H1 (cell line): ENCODE results near the gene ITIH6. TPM values are rescaled to one million over a fixed set of nuclear protein-coding genes. Genes with fewer than 3 reads are reported as not detected.

Source experiments
- CTCF ChIA-PET: fragments of 300-600 bp; sonication (Branson Sonifier 250); formaldehyde crosslinking; loops from one replicate; lab custom pipeline; 2021; ENCODE audit not compliant: partially characterized antibody; lab: Charles Lee
- POLR2A ChIA-PET: fragments of 300-600 bp; sonication (Branson Sonifier 250); formaldehyde crosslinking; loops from one replicate; lab custom pipeline; 2021; ENCODE audit warnings: inconsistent platforms; ENCODE audit not compliant: partially characterized antibody; lab: Charles Lee
- DNase-seq, 2 experiments: peaks; one replicate each; pipeline versions ENCODE4 v3.0.0 to v3.0.0-alpha.2; 2010 to 2022; ENCODE audit warnings: low spot score in 2 of 2, low read depth in 1 of 2, mixed read lengths in 1 of 2
- FAIRE-seq: peaks from 2 replicates; lab custom pipeline; 2011; peaks lifted over from hg19 to GRCh38; lab: Jason Lieb, UNC
- H2AFZ ChIP-seq: 2 replicates; pipeline ENCODE4 v1.8.1; 2012; ENCODE audit warnings: low read length, inconsistent platforms
- H2AK5ac ChIP-seq: 2 replicates; pipeline ENCODE4 v1.6.1; 2013; ENCODE audit warnings: low read depth, low read length
- H2BK120ac ChIP-seq: replicated peaks from 2 replicates; pipeline ENCODE3; 2013; ENCODE audit warnings: low read depth, low read length, inconsistent platforms
- H2BK12ac ChIP-seq: 2 replicates; pipeline ENCODE4 v1.6.1; 2013; ENCODE audit warnings: low read depth, low read length
- H2BK15ac ChIP-seq: 2 replicates; pipeline ENCODE4 v1.6.1; 2013; ENCODE audit warnings: low read length
- H2BK20ac ChIP-seq: 2 replicates; pipeline ENCODE4 v1.6.1; 2013; ENCODE audit warnings: low read length
- H2BK5ac ChIP-seq: 2 replicates; pipeline ENCODE4 v1.6.1; 2013; ENCODE audit warnings: low read depth, low read length
- H3K14ac ChIP-seq: 2 replicates; pipeline ENCODE4 v1.6.1; 2013; ENCODE audit warnings: inconsistent platforms; ENCODE audit not compliant: insufficient read length
- H3K18ac ChIP-seq: 2 replicates; pipeline ENCODE4 v1.6.1; 2013; ENCODE audit warnings: low read length; ENCODE audit errors: extremely low read depth
- H3K23ac ChIP-seq: 2 replicates; pipeline ENCODE4 v1.6.1; 2013; ENCODE audit warnings: inconsistent platforms; ENCODE audit not compliant: insufficient read length
- H3K23me2 ChIP-seq: 2 replicates; pipeline ENCODE4 v1.6.1; 2013; ENCODE audit warnings: low read depth, low read length
- H3K27ac ChIP-seq: 2 replicates; pipeline ENCODE4 v1.6.1; 2011; ENCODE audit warnings: low read depth, low read length, inconsistent platforms
- H3K27me3 ChIP-seq, 4 experiments: replicated peaks in 1 of 4; 1 replicate in 1 of 4; 2 replicates in 3 of 4; pipeline versions ENCODE4 v1.6.1 to v1.8.1; 2011 to 2013; ENCODE audit warnings: low read length in 3 of 4, mild to moderate bottlenecking in 3 of 4, inconsistent platforms in 2 of 4, mixed read lengths in 2 of 4, moderate library complexity in 1 of 4; ENCODE audit not compliant: control insufficient read depth in 3 of 4, insufficient read depth in 3 of 4; ENCODE audit errors: extremely low read depth in 1 of 4
- H3K36me3 ChIP-seq, 4 experiments: 2 replicates each; pipeline versions ENCODE4 v1.6.1 to v1.8.1; 2011 to 2013; ENCODE audit warnings: mild to moderate bottlenecking in 4 of 4, low read length in 3 of 4, moderate library complexity in 2 of 4, control low read depth in 1 of 4, inconsistent platforms in 1 of 4; ENCODE audit not compliant: insufficient read depth in 4 of 4, control insufficient read depth in 2 of 4
- H3K4ac ChIP-seq: replicated peaks from 2 replicates; pipeline ENCODE3; 2013; ENCODE audit warnings: low read length, low read depth, mixed read lengths, inconsistent platforms; ENCODE audit not compliant: insufficient read length
- H3K4me1 ChIP-seq, 4 experiments: replicated peaks in 1 of 4; 1 replicate in 1 of 4; 2 replicates in 3 of 4; pipeline versions ENCODE4 v1.6.1 to v1.8.1; 2011 to 2013; ENCODE audit warnings: low read length in 3 of 4, inconsistent platforms in 2 of 4, mixed read lengths in 1 of 4; ENCODE audit not compliant: insufficient read depth in 4 of 4, control insufficient read depth in 3 of 4
- H3K4me2 ChIP-seq, 2 experiments: 2 replicates each; pipeline versions ENCODE4 v1.6.1 to v1.8.1; 2011 to 2013; ENCODE audit warnings: low read depth in 2 of 2, low read length in 2 of 2, control low read depth in 1 of 2, inconsistent platforms in 1 of 2, mild to moderate bottlenecking in 1 of 2; ENCODE audit not compliant: insufficient read depth in 1 of 2
- H3K4me3 ChIP-seq, 4 experiments: fragments of 200-600, 300-600 bp in 1 of 4; sonication (generic), shearing (Covaris generic), sonication (Bioruptor Twin) in 1 of 4; 2 replicates each; pipeline versions ENCODE4 v1.5.1 to v1.8.1; 2011 to 2016; ENCODE audit warnings: low read length in 4 of 4, low read depth in 3 of 4, control low read depth in 2 of 4, inconsistent platforms in 2 of 4, mild to moderate bottlenecking in 2 of 4, mixed read lengths in 1 of 4, moderate library complexity in 1 of 4; ENCODE audit not compliant: insufficient read depth in 2 of 4; ENCODE audit errors: extremely low read depth in 1 of 4
- H3K56ac ChIP-seq: replicated peaks from 2 replicates; pipeline ENCODE3; 2013; ENCODE audit warnings: low read depth, mild to moderate bottlenecking, mixed read lengths, low read length, inconsistent platforms; ENCODE audit not compliant: insufficient read length
- H3K79me1 ChIP-seq: 2 replicates; pipeline ENCODE4 v1.6.1; 2013; ENCODE audit warnings: low read depth, low read length, control low read depth
- H3K79me2 ChIP-seq, 2 experiments: 2 replicates each; pipeline versions ENCODE4 v1.6.1 to v1.8.1; 2012 to 2013; ENCODE audit warnings: low read length in 2 of 2, mild to moderate bottlenecking in 2 of 2, inconsistent platforms in 1 of 2; ENCODE audit not compliant: insufficient read depth in 2 of 2, control insufficient read depth in 1 of 2
- H3K9ac ChIP-seq, 4 experiments: replicated peaks in 1 of 4; 1 replicate in 1 of 4; 2 replicates in 3 of 4; pipeline versions ENCODE4 v1.6.1 to v1.8.1; 2011 to 2013; ENCODE audit warnings: low read depth in 3 of 4, low read length in 3 of 4, control low read depth in 2 of 4, mild to moderate bottlenecking in 2 of 4, moderate library complexity in 2 of 4, inconsistent platforms in 1 of 4; ENCODE audit errors: extremely low read depth in 1 of 4
- H3K9me3 ChIP-seq, 2 experiments: 2 replicates each; pipeline versions ENCODE4 v1.6.1 to v1.8.1; 2012 to 2013; ENCODE audit warnings: mild to moderate bottlenecking in 2 of 2, moderate library complexity in 2 of 2, control low read depth in 1 of 2, inconsistent platforms in 1 of 2, low read depth in 1 of 2, low read length in 1 of 2, mixed read lengths in 1 of 2; ENCODE audit not compliant: insufficient read depth in 2 of 2
- H4K20me1 ChIP-seq, 2 experiments: replicated peaks in 1 of 2; 2 replicates each; pipeline versions ENCODE3 to v1.8.1; 2011 to 2013; ENCODE audit warnings: inconsistent platforms in 2 of 2, low read length in 2 of 2, mild to moderate bottlenecking in 1 of 2; ENCODE audit not compliant: insufficient read depth in 2 of 2, control insufficient read depth in 1 of 2
- H4K5ac ChIP-seq: 2 replicates; pipeline ENCODE4 v1.6.1; 2013; ENCODE audit warnings: low read length, low read depth, mixed read lengths, inconsistent platforms; ENCODE audit not compliant: insufficient read length
- H4K8ac ChIP-seq: 2 replicates; pipeline ENCODE4 v1.8.0; 2013; ENCODE audit warnings: mild to moderate bottlenecking, moderate library complexity, low read length, inconsistent platforms; ENCODE audit not compliant: insufficient read depth; ENCODE audit errors: extremely low read depth
- H4K91ac ChIP-seq: replicated peaks from 2 replicates; pipeline ENCODE3; 2013; ENCODE audit warnings: low read length, mixed read lengths, inconsistent platforms; ENCODE audit not compliant: insufficient read length
- CBX5 ChIP-seq: fragments of 300-800, 300-1000 bp; sonication (generic); IDR thresholded peaks from 2 replicates; pipeline ENCODE4 v1.7.1; 2016; ENCODE audit warnings: antibody characterized with exemption, low read length, low read depth
- CBX8 ChIP-seq: fragments of 300-800, 300-1000 bp; sonication (generic); IDR thresholded peaks from 2 replicates; pipeline ENCODE4 v1.7.1; 2016; ENCODE audit warnings: low read depth, low read length, borderline replicate concordance
- CEBPB ChIP-seq: IDR thresholded peaks from 2 replicates; pipeline ENCODE4 v1.6.1; 2012; ENCODE audit warnings: low read depth, low read length
- HDAC2 ChIP-seq, 2 experiments: fragments of 300-600 bp in 1 of 2; sonication (generic) in 1 of 2; IDR thresholded peaks; 2 replicates each; pipeline ENCODE4 v1.6.1; 2011 to 2012; ENCODE audit warnings: low read depth in 2 of 2, low read length in 2 of 2, mild to moderate bottlenecking in 2 of 2, moderate library complexity in 2 of 2, borderline replicate concordance in 1 of 2, inconsistent platforms in 1 of 2
- HDAC6 ChIP-seq: IDR thresholded peaks from one replicate; pipeline ENCODE4 v1.7.1; 2012; ENCODE audit warnings: low read depth, mild to moderate bottlenecking, inconsistent platforms, low read length, moderate library complexity
- NANOG ChIP-seq: IDR thresholded peaks from 2 replicates; pipeline ENCODE4 v1.6.1; 2011; ENCODE audit warnings: low read length, low read depth, mild to moderate bottlenecking, inconsistent platforms; ENCODE audit not compliant: insufficient read depth, poor library complexity, severe bottlenecking
- NRF1 ChIP-seq: IDR thresholded peaks from 2 replicates; pipeline ENCODE4 v1.6.1; 2011; ENCODE audit warnings: mild to moderate bottlenecking, low read depth, low read length, improper control_type of control experiment
- RFX5 ChIP-seq: IDR thresholded peaks from 2 replicates; pipeline ENCODE4 v1.6.1; 2011; ENCODE audit warnings: low read depth, low read length, improper control_type of control experiment, borderline replicate concordance
- SIRT6 ChIP-seq: IDR thresholded peaks from one replicate; pipeline ENCODE4 v1.7.1; 2012; ENCODE audit warnings: low read length, inconsistent platforms
- SP2 ChIP-seq: IDR thresholded peaks from 2 replicates; pipeline ENCODE4 v1.6.1; 2012; ENCODE audit warnings: mild to moderate bottlenecking, low read length, inconsistent platforms
- SP4 ChIP-seq: IDR thresholded peaks from 2 replicates; pipeline ENCODE4 v1.6.1; 2012; ENCODE audit warnings: low read length, inconsistent platforms
- SRF ChIP-seq: IDR thresholded peaks from 2 replicates; pipeline ENCODE4 v1.6.1; 2011; ENCODE audit warnings: mild to moderate bottlenecking, low read depth, low read length, moderate library complexity
- SUZ12 ChIP-seq: fragments of 200-600 bp; sonication (generic); IDR thresholded peaks from 2 replicates; pipeline ENCODE4 v1.6.1; 2012; ENCODE audit warnings: mild to moderate bottlenecking, inconsistent platforms, low read length, moderate library complexity, mixed read lengths
- WGBS, 2 experiments: shearing (Covaris generic) in 1 of 2; methylation state at CpG; one replicate each; pipeline versions ENCODE4 v1.1.6 to v1.1.7; 2013 to 2015; ENCODE audit warnings: low lambda C conversion rate in 2 of 2, mixed read lengths in 2 of 2, inconsistent platforms in 1 of 2, low coverage in 1 of 2, missing lambda C conversion rate in 1 of 2; ENCODE audit not compliant: insufficient replicate concordance in 2 of 2, insufficient coverage in 1 of 2, insufficient read length in 1 of 2; ENCODE audit errors: extremely low coverage in 1 of 2, missing lambda C conversion rate in 1 of 2; 5-methylcytosine and 5-hydroxymethylcytosine counted together
- polyA plus RNA-seq, 7 experiments: library from polyadenylated mRNA; depleted of rRNA in 3 of 7; stranded (reverse) in 5 of 7; unstranded in 2 of 7; fragments of >200 nt in 5 of 7; fragments of 200-250 nt in 2 of 7; gene quantifications; 1 replicate in 5 of 7; 2 replicates in 1 of 7; 4 replicates in 1 of 7; pipeline versions ENCODE4 v1.2.1 to v1.2.3, GENCODE V29; 2011 to 2013; ENCODE audit warnings: missing spikeins in 2 of 7, mixed read lengths in 2 of 7
- total RNA-seq: library from RNA; stranded (reverse); fragmentation: NEBNext Ultra II Directional; extraction: Animal tissue kit (Norgen Biotek cat#: 25700); gene quantifications from 2 replicates; pipeline ENCODE4 v1.2.1, GENCODE V29; 2021

The ITIH6 gene
- total and polyA plus RNA-seq, 2 of the 8 experiments (the other 6 are each of a cell fraction or from before 2014, with no cell fraction given), result 0.02 TPM; not detected in 1

DNA sequence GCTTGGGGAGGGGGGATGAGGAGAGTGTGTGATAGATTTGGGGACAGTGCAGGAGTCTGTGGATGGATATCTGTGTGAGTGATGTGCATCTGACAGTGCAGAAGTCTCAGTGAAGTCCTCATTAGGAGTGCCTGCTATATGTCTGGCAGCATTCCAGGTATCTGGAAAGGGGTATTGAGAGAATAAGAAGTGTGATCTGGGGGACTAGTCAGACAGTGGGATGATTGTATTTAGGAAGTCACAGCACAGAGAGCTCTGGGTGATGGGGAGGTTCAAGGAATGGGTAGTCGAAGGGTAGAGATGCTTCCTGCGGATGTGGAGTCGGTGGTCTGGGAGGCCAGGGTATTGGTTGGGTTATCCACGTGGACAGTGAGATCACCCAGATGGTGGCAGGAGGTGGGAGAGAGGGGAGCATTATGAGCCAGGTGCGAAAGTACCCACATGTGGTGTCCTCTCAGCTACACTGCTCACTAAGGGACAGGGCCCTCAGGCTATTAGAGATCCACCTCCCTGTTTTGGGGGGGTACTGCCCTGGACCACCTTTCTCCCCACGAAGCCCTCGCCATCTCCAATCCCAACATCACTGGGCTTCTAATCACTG, 19.3 kb upstream of the ITIH6 start:
- Histone ChIP-seq H4K91ac (no peak overlapping the region), H3K36me3 (peaks cover 3 to 27% (median 21%) of the 10 kb centered on the region in 4 experiments; a peak in 7 of 8 replicates), H3K27ac (no peak overlapping the region), H2AFZ (no peak overlapping the region), H3K27me3 (no peaks in the 10 kb centered on the region), H4K20me1 (peaks cover 0 to 2% of the 10 kb centered on the region in 2 experiments), H3K56ac (no peak overlapping the region), H2BK5ac (no peak overlapping the region), H3K79me2 (no peaks in the 10 kb centered on the region), H3K4me2 (no peak overlapping the region), H3K4me1 (no peaks in the 10 kb centered on the region), H3K18ac (no peak overlapping the region), H4K5ac (no peak overlapping the region), H2BK20ac (no peak overlapping the region), H3K14ac (no peak overlapping the region), H3K79me1 (no peaks in the 10 kb centered on the region), H3K4ac (no peak overlapping the region), H2BK12ac (no peak overlapping the region), H3K9ac (no peak overlapping the region), H3K23me2 (no peaks in the 10 kb centered on the region), H4K8ac (no peak overlapping the region), H3K4me3 (no peak overlapping the region), H3K23ac (no peak overlapping the region), H3K9me3 (no peaks in the 10 kb centered on the region), H2AK5ac (no peak overlapping the region), H2BK15ac (no peak overlapping the region), H2BK120ac (no peak overlapping the region)
- CTCF ChIA-PET, result no interaction called here
- POLR2A ChIA-PET, result interaction anchor here (1.2 kb wide), 1 partner anchor 8 kb away, joined by 8 read pairs; no protein-coding TSS in a partner anchor
- no peak for DNase-seq
- FAIRE-seq, result no peak
- no peak for TF ChIP-seq SIRT6
- TF ChIP-seq NRF1, result no peak
- no peak for TF ChIP-seq RFX5
- TF ChIP-seq CBX8, result no peak
- TF ChIP-seq CEBPB, result no peak
- TF ChIP-seq HDAC6, result no peak
- TF ChIP-seq SUZ12, result no peak
- no peak for TF ChIP-seq HDAC2 (IDR thresholded peaks at IDR 0.05; ENCODE audit: borderline replicate concordance in 1 of 2, low read depth in 2 of 2, low read length in 2 of 2)
- no peak for TF ChIP-seq NANOG
- TF ChIP-seq CBX5, result no peak
- TF ChIP-seq SP4, result no peak
- no peak for TF ChIP-seq SRF
- no peak for TF ChIP-seq SP2
- 88% methylated on average over 4 of the region's 7 CpGs; no CpG with 5 or more reads in 1 of the 2 experiments for WGBS, 2 experiments
